ENCODE measurements around the gene CDC45. TPM values are rescaled to one million over a fixed set of nuclear protein-coding genes. Genes with fewer than 3 reads are reported as not detected.
"Not testable (repeated sequence)": the region's sequence is repeated elsewhere in the genome, so short reads cannot be mapped to it uniquely, and the experiment has no call there.

CDC45 gene
- total and polyA plus RNA-seq, 2 donors (not counting 1 experiment from before 2014, with no cell fraction given): 3.8 to 12.0 TPM

GRCh38 chr22:19547620-19548019 is 67.9 kb downstream of the CDC45 start:
- Histone ChIP-seq H3K27ac (ENCODE audit: insufficient read depth, low read length) (no peak overlapping the region), H3K36me3 (ENCODE audit: control insufficient read depth, insufficient read depth, low read length) (no peaks in the 10 kb centered on the region), H3K9me3 (ENCODE audit: control insufficient read depth, insufficient read depth, low read depth, low read length) (no peaks in the 10 kb centered on the region), H3K9ac (ENCODE audit: insufficient read depth, low read length) (no peak overlapping the region), H4K20me1 (ENCODE audit: control insufficient read depth, extremely low read depth, insufficient read depth, low read length) (no peaks in the 10 kb centered on the region), H3K4me1 (ENCODE audit: control insufficient read depth, extremely low read depth, insufficient read depth, low read length) (no peaks in the 10 kb centered on the region), H3K4me2 (ENCODE audit: extremely low read depth, insufficient read depth, low read length) (no peak overlapping the region), H3K79me2 (ENCODE audit: control insufficient read depth, insufficient read depth, low read length) (no peaks in the 10 kb centered on the region), H2AFZ (ENCODE audit: low read length) (no peak overlapping the region), H3K27me3 (ENCODE audit: control insufficient read depth, insufficient read depth, low read length) (no peaks in the 10 kb centered on the region), H3K4me3 (replicated peaks in 1 of 4; ENCODE audit: control extremely low read depth in 1 of 4, insufficient read depth in 1 of 4, low read depth in 3 of 4, low read length in 4 of 4) (no peak overlapping the region)
- no peak for DNase-seq (ENCODE audit: low read depth in 2 of 2)
- no peak for TF ChIP-seq CTCF (conservative IDR thresholded peaks at IDR 0.05 in 1 of 2, IDR thresholded peaks at IDR 0.05 in 1 of 2; ENCODE audit: low read depth in 1 of 2, low read length in 2 of 2)
- TF ChIP-seq EZH2 (IDR thresholded peaks at IDR 0.05; ENCODE audit: low read length, missing control alignments): no peak

GRCh38 chr22:19548427-19548826 is 68.7 kb downstream of the CDC45 start:
- H3K79me2 ChIP-seq (ENCODE audit: control insufficient read depth, insufficient read depth, low read length); DNase-seq (ENCODE audit: low read depth in 2 of 2); H3K4me3 ChIP-seq (replicated peaks in 1 of 4; ENCODE audit: control extremely low read depth in 1 of 4, insufficient read depth in 1 of 4, low read depth in 3 of 4, low read length in 4 of 4): not testable (repeated sequence)

GRCh38 chr22:19548964-19549363 is 69.2 kb downstream of the CDC45 start:
- Histone ChIP-seq H3K4me2 (ENCODE audit: extremely low read depth, insufficient read depth, low read length) (no peak overlapping the region), H3K79me2 (ENCODE audit: control insufficient read depth, insufficient read depth, low read length) (no peaks in the 10 kb centered on the region), H3K9ac (ENCODE audit: insufficient read depth, low read length) (no peak overlapping the region), H3K4me3 (replicated peaks in 1 of 4; ENCODE audit: control extremely low read depth in 1 of 4, insufficient read depth in 1 of 4, low read depth in 3 of 4, low read length in 4 of 4) (no peak overlapping the region), H3K36me3 (ENCODE audit: control insufficient read depth, insufficient read depth, low read length) (no peaks in the 10 kb centered on the region), H3K9me3 (ENCODE audit: control insufficient read depth, insufficient read depth, low read depth, low read length) (no peaks in the 10 kb centered on the region), H3K4me1 (ENCODE audit: control insufficient read depth, extremely low read depth, insufficient read depth, low read length) (no peaks in the 10 kb centered on the region), H3K27me3 (ENCODE audit: control insufficient read depth, insufficient read depth, low read length) (no peaks in the 10 kb centered on the region), H3K27ac (ENCODE audit: insufficient read depth, low read length) (no peak overlapping the region), H2AFZ (ENCODE audit: low read length) (no peak overlapping the region), H4K20me1 (ENCODE audit: control insufficient read depth, extremely low read depth, insufficient read depth, low read length) (no peaks in the 10 kb centered on the region)
- TF ChIP-seq EZH2 (IDR thresholded peaks at IDR 0.05; ENCODE audit: low read length, missing control alignments) (no peak), CTCF (conservative IDR thresholded peaks at IDR 0.05 in 1 of 2, IDR thresholded peaks at IDR 0.05 in 1 of 2; ENCODE audit: low read depth in 1 of 2, low read length in 2 of 2) (no peak)
- no peak for DNase-seq (ENCODE audit: low read depth in 2 of 2)

More at GRCh38 chr22:19548427-19548826, 68.7 kb downstream of the CDC45 start:
- not testable (repeated sequence) for H3K27ac ChIP-seq (ENCODE audit: insufficient read depth, low read length); H3K4me2 ChIP-seq (ENCODE audit: extremely low read depth, insufficient read depth, low read length); H3K36me3 ChIP-seq (ENCODE audit: control insufficient read depth, insufficient read depth, low read length); H3K27me3 ChIP-seq (ENCODE audit: control insufficient read depth, insufficient read depth, low read length); H3K4me1 ChIP-seq (ENCODE audit: control insufficient read depth, extremely low read depth, insufficient read depth, low read length); H3K9ac ChIP-seq (ENCODE audit: insufficient read depth, low read length); H3K9me3 ChIP-seq (ENCODE audit: control insufficient read depth, insufficient read depth, low read depth, low read length); H2AFZ ChIP-seq (ENCODE audit: low read length); H4K20me1 ChIP-seq (ENCODE audit: control insufficient read depth, extremely low read depth, insufficient read depth, low read length)

All from fibroblast of lung (primary cell).